ENCODE results near the gene NBPF1. TPM values are rescaled to one million over a fixed set of nuclear protein-coding genes. Genes with fewer than 3 reads are reported as not detected.
"Not testable (repeated sequence)": the region's sequence is repeated elsewhere in the genome, so short reads cannot be mapped to it uniquely, and the experiment has no call there.

The NBPF1 gene
- total and polyA plus RNA-seq, 9 of the 15 experiments (the other 6 are each of a cell fraction or from before 2014, with no cell fraction given), result 5.2 to 42.6 (median 24.1) TPM

- in situ Hi-C loops (cut with MboI), result loop anchor here (5.0 to 25.0 kb wide), 3 partner anchors 38 to 307 kb away; partner anchors contain the start of genes CROCC and RNU1-1
- no peaks in the 10 kb centered on the region for H3K9me3 ChIP-seq (replicated peaks; ENCODE audit: control insufficient read depth, insufficient read depth, low read depth, low read length)
- peaks cover 25% of the 10 kb centered on the region; the same call in 1 of the 3 replicates for H3K36me3 ChIP-seq (ENCODE audit: control insufficient read depth, insufficient read depth, low read length)
- no peak for FAIRE-seq
- H2AFZ ChIP-seq (ENCODE audit: low read depth, low read length), result no peak overlapping the region
- no peak for DNase-seq (ENCODE audit: extremely low read depth in 1 of 4, low spot score in 3 of 4)
- ATAC-seq, result no peak
- H3K9me1 ChIP-seq (ENCODE audit: control insufficient read depth, insufficient read depth, low read length), result no peaks in the 10 kb centered on the region
- 36% methylated on average over 1 of the region's 1 CpG for WGBS (ENCODE audit: insufficient coverage, low coverage, missing lambda C conversion rate)
- BruUV-seq (replicated peaks), result no TSS peak
- TF ChIP-seq MECOM (CRISPR knock-in tag; IDR thresholded peaks at IDR 0.05) (no peak), MAFK (IDR thresholded peaks at IDR 0.05; ENCODE audit: low read length) (no peak), GABPB1 (CRISPR knock-in tag; IDR thresholded peaks at IDR 0.05) (no peak), TARDBP (IDR thresholded peaks at IDR 0.05) (no peak), RBBP5 (IDR thresholded peaks at IDR 0.05; ENCODE audit: borderline replicate concordance, insufficient read depth, low read length, poor library complexity, severe bottlenecking) (no peak), CSDE1 (IDR thresholded peaks at IDR 0.05) (no peak), YY1 (IDR thresholded peaks at IDR 0.05; ENCODE audit: borderline replicate concordance in 1 of 3, control insufficient read depth in 1 of 3, extremely low read depth in 1 of 3, insufficient read depth in 3 of 3, insufficient read length in 1 of 3, insufficient replicate concordance in 2 of 3, low read depth in 1 of 3, low read length in 2 of 3) (no peak), NR4A1 (CRISPR knock-in tag; IDR thresholded peaks at IDR 0.05) (no peak), NR4A1 (tag; IDR thresholded peaks at IDR 0.05) (no peak), E2F3 (CRISPR knock-in tag; IDR thresholded peaks at IDR 0.05) (no peak)
- TF ChIP-seq, protein P1, sequence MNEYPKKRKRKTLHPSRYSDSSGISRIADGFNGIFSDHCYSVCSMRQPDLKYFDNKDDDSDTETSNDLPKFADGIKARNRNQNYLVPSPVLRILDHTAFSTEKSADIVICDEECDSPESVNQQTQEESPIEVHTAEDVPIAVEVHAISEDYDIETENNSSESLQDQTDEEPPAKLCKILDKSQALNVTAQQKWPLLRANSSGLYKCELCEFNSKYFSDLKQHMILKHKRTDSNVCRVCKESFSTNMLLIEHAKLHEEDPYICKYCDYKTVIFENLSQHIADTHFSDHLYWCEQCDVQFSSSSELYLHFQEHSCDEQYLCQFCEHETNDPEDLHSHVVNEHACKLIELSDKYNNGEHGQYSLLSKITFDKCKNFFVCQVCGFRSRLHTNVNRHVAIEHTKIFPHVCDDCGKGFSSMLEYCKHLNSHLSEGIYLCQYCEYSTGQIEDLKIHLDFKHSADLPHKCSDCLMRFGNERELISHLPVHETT (CRISPR knock-in tag; conservative IDR thresholded peaks at IDR 0.05 in 1 of 2, IDR thresholded peaks at IDR 0.05 in 1 of 2), result no peak
- TF ChIP-seq, protein P2, sequence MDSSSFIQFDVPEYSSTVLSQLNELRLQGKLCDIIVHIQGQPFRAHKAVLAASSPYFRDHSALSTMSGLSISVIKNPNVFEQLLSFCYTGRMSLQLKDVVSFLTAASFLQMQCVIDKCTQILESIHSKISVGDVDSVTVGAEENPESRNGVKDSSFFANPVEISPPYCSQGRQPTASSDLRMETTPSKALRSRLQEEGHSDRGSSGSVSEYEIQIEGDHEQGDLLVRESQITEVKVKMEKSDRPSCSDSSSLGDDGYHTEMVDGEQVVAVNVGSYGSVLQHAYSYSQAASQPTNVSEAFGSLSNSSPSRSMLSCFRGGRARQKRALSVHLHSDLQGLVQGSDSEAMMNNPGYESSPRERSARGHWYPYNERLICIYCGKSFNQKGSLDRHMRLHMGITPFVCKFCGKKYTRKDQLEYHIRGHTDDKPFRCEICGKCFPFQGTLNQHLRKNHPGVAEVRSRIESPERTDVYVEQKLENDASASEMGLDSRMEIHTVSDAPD (CRISPR knock-in tag; IDR thresholded peaks at IDR 0.05), result no peak
- no peak overlapping the region for H3K9ac ChIP-seq (ENCODE audit: insufficient read depth in 1 of 2, low read depth in 2 of 2, low read length in 2 of 2)
- POLR2A ChIA-PET, result no interaction called here
- no peaks in the 10 kb centered on the region for H4K20me1 ChIP-seq (replicated peaks; ENCODE audit: control insufficient read depth, insufficient read depth, low read length)
- CTCF ChIA-PET (ENCODE audit: low intra/inter-chr PET ratio), result interaction anchor here (0.6 kb wide), 1 partner anchor 822 kb away, joined by 6 read pairs; no protein-coding TSS in a partner anchor
- H3K4me1 ChIP-seq (replicated peaks in 1 of 2; ENCODE audit: control insufficient read depth in 2 of 2, insufficient read depth in 2 of 2, low read length in 2 of 2), result no peaks in the 10 kb centered on the region; a peak in 1 of 5 replicates
- no peak overlapping the region for H3K4me3 ChIP-seq
- H3K27me3 ChIP-seq (ENCODE audit: control insufficient read depth in 2 of 2, insufficient read depth in 2 of 2, low read length in 2 of 2), result no peaks in the 10 kb centered on the region
- H3K27ac ChIP-seq (ENCODE audit: extremely low read depth, low read depth, low read length), result no peak overlapping the region
- no peak overlapping the region for H3K4me2 ChIP-seq (ENCODE audit: insufficient read depth, low read length)
- intact Hi-C loops (cut with micrococcal nuclease), result no loop called here
- no peaks in the 10 kb centered on the region for H3K79me2 ChIP-seq (ENCODE audit: control insufficient read depth, insufficient read depth, low read length)
Measured at GRCh38 chr1:16605213-16605525, 8.2 kb downstream of the NBPF1 start.

DNA sequence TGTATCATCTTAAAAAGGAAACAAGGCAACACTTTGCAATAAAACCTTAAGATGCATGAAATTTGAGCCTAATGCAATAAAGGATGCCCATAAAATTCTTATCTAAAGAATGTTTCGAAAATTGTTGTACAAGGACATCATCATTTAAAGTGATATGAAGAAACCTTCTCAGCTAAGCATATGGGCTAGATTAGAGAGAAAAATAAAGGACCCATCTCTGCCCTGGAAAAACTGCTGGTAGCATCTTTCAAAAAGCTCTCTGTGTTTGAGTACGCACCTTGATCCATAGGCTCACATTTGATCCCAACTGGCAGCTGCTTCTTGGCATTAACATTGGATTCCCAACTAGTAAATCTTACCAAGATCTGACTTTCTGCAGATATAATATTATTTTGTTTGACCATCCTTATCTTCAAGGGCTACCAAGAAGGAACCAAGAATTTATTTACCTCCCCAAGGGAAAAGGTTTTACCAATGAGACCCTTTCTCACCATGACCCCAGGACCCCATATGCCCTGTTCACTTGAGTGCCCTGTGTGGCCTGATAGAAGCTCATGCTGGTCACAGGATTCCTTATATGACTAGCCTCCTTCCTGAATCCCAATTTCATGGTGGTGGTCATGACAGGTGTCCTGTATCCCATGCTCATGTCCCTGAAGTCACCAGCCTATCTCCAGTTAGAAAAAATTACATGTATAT is 8.7 kb downstream of the NBPF1 start:
- intact Hi-C loops (cut with micrococcal nuclease); H3K4me3 ChIP-seq; BruUV-seq (replicated peaks); H3K27ac ChIP-seq (ENCODE audit: extremely low read depth, low read depth, low read length); H4K20me1 ChIP-seq (replicated peaks; ENCODE audit: control insufficient read depth, insufficient read depth, low read length); H3K27me3 ChIP-seq (ENCODE audit: control insufficient read depth in 2 of 2, insufficient read depth in 2 of 2, low read length in 2 of 2); H3K4me2 ChIP-seq (ENCODE audit: insufficient read depth, low read length); ATAC-seq; FAIRE-seq; H3K9me3 ChIP-seq (replicated peaks; ENCODE audit: control insufficient read depth, insufficient read depth, low read depth, low read length); H3K9me1 ChIP-seq (ENCODE audit: control insufficient read depth, insufficient read depth, low read length); H3K4me1 ChIP-seq (replicated peaks in 1 of 2; ENCODE audit: control insufficient read depth in 2 of 2, insufficient read depth in 2 of 2, low read length in 2 of 2); H3K9ac ChIP-seq (ENCODE audit: insufficient read depth in 1 of 2, low read depth in 2 of 2, low read length in 2 of 2); POLR2A ChIA-PET; H3K79me2 ChIP-seq (ENCODE audit: control insufficient read depth, insufficient read depth, low read length); DNase-seq (ENCODE audit: extremely low read depth in 1 of 4, low spot score in 3 of 4); H2AFZ ChIP-seq (ENCODE audit: low read depth, low read length): not testable (repeated sequence)
- in situ Hi-C loops (cut with MboI), result loop anchor here (5.0 to 25.0 kb wide), 3 partner anchors 37 to 308 kb away; partner anchors contain the start of genes CROCC and RNU1-1
- H3K36me3 ChIP-seq (ENCODE audit: control insufficient read depth, insufficient read depth, low read length), result peaks cover 25% of the 10 kb centered on the region; the same call in 1 of the 3 replicates
- WGBS (ENCODE audit: insufficient coverage, low coverage, missing lambda C conversion rate), result 93% methylated on average over 1 of the region's 2 CpGs
- CTCF ChIA-PET (ENCODE audit: low intra/inter-chr PET ratio), result interaction anchor here (0.6 kb wide), 1 partner anchor 821 kb away, joined by 6 read pairs; no protein-coding TSS in a partner anchor
